Posterior cingulate gyrus (tissue), 11 donors: ENCODE data around the gene IFI44.
A peak's percentile ranks its signal among the peaks of the same experiment; 100 is the strongest.

Source experiments
- DNase-seq, 10 donors: peaks; one replicate each; pipeline versions ENCODE4 v3.0.0 to v3.0.0-alpha.2; 2020 to 2021; ENCODE audit warnings: mixed read lengths in 3 of 10
- intact Hi-C: fragments of 100-400 bp; cut with DNase I; formaldehyde crosslinking; loops from one replicate; pipeline ENCODE4 v1.15.1; 2023

IFI44 gene

GRCh38 chr1:78650114-78650660 lies 556 bp downstream of the IFI44 start:
- intact Hi-C loops: loop anchor here (5.0 kb wide), 1 partner anchor 33 kb away; no protein-coding TSS in a partner anchor
- DNase-seq: no peak

GRCh38 chr1:78651241-78651640 lies 1.6 kb downstream of the IFI44 start:
- no peak for DNase-seq
- intact Hi-C loops: loop anchor here (5.0 kb wide), 1 partner anchor 34 kb away; no protein-coding TSS in a partner anchor

GRCh38 chr1:78652019-78652560 lies 2.5 kb downstream of the IFI44 start:
- DNase-seq: peak in 2 of 10 donors; percentile 33 to 58
- intact Hi-C loops: loop anchor here (5.0 kb wide), 1 partner anchor 35 kb away; no protein-coding TSS in a partner anchor

GRCh38 chr1:78658901-78659300 lies 9.3 kb downstream of the IFI44 start:
- intact Hi-C loops: no loop called here
- no peak for DNase-seq

- intact Hi-C loops: no loop called here
Measured at GRCh38 chr1:78663923-78664322, 14.3 kb downstream of the IFI44 start.

GRCh38 chr1:78664763-78665162 lies 15.1 kb downstream of the IFI44 start:
- intact Hi-C loops: no loop called here
- DNase-seq: no peak

More at GRCh38 chr1:78663923-78664322, 14.3 kb downstream of the IFI44 start:
- DNase-seq: no peak

GRCh38 chr1:78665809-78666208 lies 16.2 kb downstream of the IFI44 start:
- intact Hi-C loops: no loop called here
- DNase-seq: no peak

GRCh38 chr1:78667939-78668338 lies 18.3 kb downstream of the IFI44 start:
- intact Hi-C loops: no loop called here
- DNase-seq: no peak

GRCh38 chr1:78668427-78668826 lies 18.8 kb downstream of the IFI44 start:
- DNase-seq: no peak
- intact Hi-C loops: no loop called here

GRCh38 chr1:78672428-78672827 lies 22.8 kb downstream of the IFI44 start:
- peak in 1 of 10 donors; percentile 52 for DNase-seq
- intact Hi-C loops: no loop called here

GRCh38 chr1:78673120-78673519 lies 23.5 kb downstream of the IFI44 start:
- DNase-seq: peak in 1 of 10 donors; percentile 37
- intact Hi-C loops: no loop called here

- peak in 5 of 10 donors; percentile 10 to 44 (median 23) for DNase-seq
- intact Hi-C loops: loop anchor here (2.0 kb wide), 1 partner anchor 532 kb away; no protein-coding TSS in a partner anchor
Measured at GRCh38 chr1:78676347-78676982, 26.8 kb downstream of the IFI44 start.

- intact Hi-C loops: loop anchor here (1.0 to 2.0 kb wide), 2 partner anchors 60 to 532 kb away; no protein-coding TSS in a partner anchor
- DNase-seq: no peak
Measured at GRCh38 chr1:78676993-78677392, 27.4 kb downstream of the IFI44 start.

- intact Hi-C loops: loop anchor here (1.0 to 2.0 kb wide), 2 partner anchors 60 to 533 kb away; no protein-coding TSS in a partner anchor
- DNase-seq: no peak
Measured at GRCh38 chr1:78677788-78678187, 28.2 kb downstream of the IFI44 start.

- no peak for DNase-seq
- intact Hi-C loops: no loop called here
Measured at GRCh38 chr1:78678324-78678723, 28.7 kb downstream of the IFI44 start.

GRCh38 chr1:78681265-78681664 lies 31.6 kb downstream of the IFI44 start:
- DNase-seq: no peak
- intact Hi-C loops: no loop called here

GRCh38 chr1:78682496-78682895 lies 32.9 kb downstream of the IFI44 start:
- DNase-seq: no peak
- intact Hi-C loops: no loop called here

GRCh38 chr1:78683079-78683478 lies 33.4 kb downstream of the IFI44 start:
- DNase-seq: no peak
- intact Hi-C loops: no loop called here

GRCh38 chr1:78687315-78687714 lies 37.7 kb downstream of the IFI44 start:
- DNase-seq: no peak
- intact Hi-C loops: no loop called here

GRCh38 chr1:78687914-78688313 lies 38.3 kb downstream of the IFI44 start:
- DNase-seq: no peak
- intact Hi-C loops: no loop called here

- DNase-seq: no peak
- intact Hi-C loops: no loop called here
Measured at GRCh38 chr1:78688697-78689096, 39.1 kb downstream of the IFI44 start.

- no peak for DNase-seq
- intact Hi-C loops: no loop called here
Measured at GRCh38 chr1:78690516-78690915, 40.9 kb downstream of the IFI44 start.
